Measurements from ENCODE around the gene UMODL1. TPM values are rescaled to one million over a fixed set of nuclear protein-coding genes. Genes with fewer than 3 reads are reported as not detected.

The UMODL1 gene, protein sequence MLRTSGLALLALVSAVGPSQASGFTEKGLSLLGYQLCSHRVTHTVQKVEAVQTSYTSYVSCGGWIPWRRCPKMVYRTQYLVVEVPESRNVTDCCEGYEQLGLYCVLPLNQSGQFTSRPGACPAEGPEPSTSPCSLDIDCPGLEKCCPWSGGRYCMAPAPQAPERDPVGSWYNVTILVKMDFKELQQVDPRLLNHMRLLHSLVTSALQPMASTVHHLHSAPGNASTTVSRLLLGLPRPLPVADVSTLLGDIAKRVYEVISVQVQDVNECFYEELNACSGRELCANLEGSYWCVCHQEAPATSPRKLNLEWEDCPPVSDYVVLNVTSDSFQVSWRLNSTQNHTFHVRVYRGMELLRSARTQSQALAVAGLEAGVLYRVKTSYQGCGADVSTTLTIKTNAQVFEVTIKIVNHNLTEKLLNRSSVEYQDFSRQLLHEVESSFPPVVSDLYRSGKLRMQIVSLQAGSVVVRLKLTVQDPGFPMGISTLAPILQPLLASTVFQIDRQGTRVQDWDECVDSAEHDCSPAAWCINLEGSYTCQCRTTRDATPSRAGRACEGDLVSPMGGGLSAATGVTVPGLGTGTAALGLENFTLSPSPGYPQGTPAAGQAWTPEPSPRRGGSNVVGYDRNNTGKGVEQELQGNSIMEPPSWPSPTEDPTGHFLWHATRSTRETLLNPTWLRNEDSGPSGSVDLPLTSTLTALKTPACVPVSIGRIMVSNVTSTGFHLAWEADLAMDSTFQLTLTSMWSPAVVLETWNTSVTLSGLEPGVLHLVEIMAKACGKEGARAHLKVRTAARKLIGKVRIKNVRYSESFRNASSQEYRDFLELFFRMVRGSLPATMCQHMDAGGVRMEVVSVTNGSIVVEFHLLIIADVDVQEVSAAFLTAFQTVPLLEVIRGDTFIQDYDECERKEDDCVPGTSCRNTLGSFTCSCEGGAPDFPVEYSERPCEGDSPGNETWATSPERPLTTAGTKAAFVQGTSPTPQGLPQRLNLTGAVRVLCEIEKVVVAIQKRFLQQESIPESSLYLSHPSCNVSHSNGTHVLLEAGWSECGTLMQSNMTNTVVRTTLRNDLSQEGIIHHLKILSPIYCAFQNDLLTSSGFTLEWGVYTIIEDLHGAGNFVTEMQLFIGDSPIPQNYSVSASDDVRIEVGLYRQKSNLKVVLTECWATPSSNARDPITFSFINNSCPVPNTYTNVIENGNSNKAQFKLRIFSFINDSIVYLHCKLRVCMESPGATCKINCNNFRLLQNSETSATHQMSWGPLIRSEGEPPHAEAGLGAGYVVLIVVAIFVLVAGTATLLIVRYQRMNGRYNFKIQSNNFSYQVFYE
- polyA plus RNA-seq (2013, experiment 1 of 2; ENCODE audit: insufficient read length) = not detected
- polyA plus RNA-seq (2013, experiment 2 of 2; ENCODE audit: insufficient read length) = not detected

DNA sequence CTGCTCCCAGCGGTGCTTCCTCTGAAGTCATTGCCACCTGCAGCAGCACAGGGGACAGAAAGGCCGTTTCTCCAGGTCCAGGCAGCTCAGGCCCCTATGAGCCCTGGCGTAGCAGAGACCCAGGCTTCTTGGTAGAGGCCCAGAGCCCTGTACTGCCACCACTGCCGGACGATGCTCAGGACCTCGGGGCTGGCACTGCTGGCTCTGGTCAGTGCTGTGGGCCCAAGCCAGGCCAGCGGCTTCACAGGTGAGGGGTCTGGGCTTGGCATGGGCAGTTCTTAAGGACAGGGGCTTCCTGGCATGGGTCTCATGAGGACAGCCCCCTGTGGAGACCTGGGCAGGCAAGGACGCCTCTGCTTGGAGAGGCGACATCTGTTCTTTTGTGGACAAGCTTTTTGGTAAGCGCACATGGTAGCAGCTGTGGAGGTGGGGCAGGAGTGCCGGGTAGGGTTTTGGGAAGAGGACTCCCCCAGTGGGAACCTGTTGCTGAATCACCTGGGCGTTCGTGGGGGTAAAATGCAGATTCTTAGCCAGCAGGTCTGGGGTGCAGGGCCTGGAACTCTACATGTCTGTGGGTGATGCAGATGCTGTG lies at the start of gene UMODL1:
TSS of gene UMODL1 (plus strand) at position 172 of the 592 bp plus-strand sequence. CDS start at position 172, 0 bp downstream.
- no peak for DNase-seq

DNA sequence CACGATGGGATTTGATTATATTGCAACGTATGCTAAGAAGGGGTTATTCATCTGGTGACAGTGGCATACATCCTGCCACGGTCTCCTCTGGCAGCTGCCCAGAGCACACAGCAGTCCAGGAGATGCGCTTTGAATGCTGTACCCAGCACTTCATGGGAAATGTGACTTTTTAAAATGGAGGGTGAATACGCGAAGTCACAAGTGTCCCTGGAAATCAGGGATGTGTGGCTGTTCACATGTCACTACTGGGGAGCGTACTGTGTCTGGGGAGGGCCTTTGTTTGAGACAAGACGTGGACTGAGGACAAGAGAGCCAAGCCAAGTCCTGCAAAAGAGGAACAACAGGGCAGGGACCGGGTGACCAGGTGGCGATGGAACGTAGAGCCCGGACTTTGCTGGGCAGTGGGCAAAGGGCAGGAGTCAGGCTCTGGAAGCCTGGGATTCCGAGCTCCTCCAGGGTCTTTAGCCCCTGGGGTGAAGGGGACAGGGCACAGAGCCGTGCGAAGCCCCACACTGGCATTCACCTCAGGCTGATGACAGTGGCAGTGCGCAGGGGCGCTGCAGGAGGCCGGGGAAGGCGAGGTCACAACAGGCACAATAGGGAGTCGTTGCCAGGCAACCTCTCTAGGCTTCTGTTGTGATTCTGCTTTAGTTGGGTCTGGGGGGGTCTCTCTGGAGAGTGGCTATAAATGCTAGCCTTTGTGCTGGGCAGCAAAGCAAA lies 49.6 kb upstream of the UMODL1 start:
- DNase-seq = peak; percentile 41

DNA sequence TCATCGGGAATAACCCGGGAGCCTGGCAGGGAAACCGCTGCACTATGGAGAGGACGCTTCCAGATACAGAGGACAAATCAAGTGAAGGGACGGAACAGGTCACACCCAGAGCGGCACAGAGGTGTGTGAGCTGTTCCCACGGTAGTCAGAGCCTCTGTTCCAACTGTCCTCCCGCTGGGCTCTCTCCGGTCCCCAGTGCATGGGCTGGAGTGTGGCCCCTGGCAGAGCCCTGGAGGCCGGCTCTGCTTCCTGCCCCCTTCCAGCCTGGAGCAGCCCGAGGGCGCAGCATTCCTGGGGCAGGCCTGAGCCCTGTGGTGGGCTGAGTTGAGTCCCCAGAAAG lies 49.1 kb upstream of the UMODL1 start:
- DNase-seq = no peak

DNA sequence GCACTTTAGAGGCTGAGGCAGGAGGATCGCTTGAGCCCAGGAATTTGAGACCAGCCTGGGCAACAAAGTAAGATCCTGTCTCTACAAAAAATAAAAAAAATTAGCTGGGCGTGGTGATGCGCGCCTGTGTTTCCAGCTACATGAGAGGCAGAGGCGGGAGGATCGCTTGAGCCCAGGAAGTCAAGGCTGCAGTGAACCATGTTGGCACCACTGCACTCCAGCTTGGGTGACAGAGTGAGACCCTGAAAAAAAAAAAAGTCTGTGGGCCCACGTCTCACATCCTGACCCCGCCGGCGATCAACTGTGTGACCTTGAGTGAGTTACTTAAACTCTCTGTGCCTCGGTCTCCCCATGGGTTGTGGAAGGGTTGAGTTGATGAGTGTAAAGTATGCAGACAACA lies 48.2 kb upstream of the UMODL1 start:
- DNase-seq = no peak

DNA sequence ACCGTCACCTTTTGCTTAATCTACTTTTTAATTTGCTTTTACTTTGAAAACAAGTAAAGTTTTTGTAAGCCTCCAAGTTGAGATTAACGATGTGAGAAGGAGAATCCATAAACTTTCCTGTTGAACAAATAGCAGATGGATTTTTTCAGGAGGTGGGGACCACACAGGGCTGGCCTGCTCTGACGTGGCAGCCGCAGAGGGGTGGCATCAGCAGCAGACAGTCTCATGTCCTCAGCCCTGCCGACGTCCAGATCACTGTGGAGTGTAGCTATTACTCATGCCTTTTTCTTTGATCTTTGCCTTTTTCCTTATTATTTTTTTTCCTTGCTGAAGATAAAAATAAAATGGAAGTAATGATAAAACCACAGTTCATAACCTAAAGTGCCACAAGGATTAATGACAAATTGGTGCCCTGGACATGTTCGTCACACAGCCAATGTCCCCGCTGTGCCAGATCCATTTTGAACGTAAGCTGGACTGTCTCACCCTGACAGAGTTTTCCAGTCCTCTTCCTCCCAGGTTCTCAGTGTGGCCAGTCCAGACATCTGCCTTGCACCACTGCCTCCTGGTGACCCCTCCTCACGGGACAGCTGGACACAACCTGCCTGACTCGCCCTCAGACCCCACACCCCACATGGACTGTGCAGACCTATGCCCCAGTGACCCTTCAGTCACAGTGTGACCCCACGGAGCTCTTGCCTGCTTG lies 45.6 kb upstream of the UMODL1 start:
- peak; percentile 61 for DNase-seq

DNA sequence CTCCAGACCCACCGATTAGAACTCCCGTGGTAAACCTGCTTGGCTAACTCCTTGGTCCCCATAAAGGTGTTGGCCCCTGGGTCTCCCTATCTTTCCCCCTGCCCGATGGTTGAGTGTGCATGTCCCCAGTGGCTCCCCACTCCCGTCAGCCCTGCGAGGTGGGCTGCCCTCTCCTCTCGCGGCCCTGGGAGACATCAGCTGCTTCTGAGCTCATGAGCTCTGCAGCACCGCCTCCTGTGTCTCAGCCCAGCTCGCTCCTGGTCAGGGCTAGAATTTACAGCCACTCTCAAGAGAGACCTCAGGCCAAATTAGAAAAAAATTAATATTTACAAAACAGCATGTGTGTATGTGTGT lies 45.1 kb upstream of the UMODL1 start:
- no peak for DNase-seq

DNA sequence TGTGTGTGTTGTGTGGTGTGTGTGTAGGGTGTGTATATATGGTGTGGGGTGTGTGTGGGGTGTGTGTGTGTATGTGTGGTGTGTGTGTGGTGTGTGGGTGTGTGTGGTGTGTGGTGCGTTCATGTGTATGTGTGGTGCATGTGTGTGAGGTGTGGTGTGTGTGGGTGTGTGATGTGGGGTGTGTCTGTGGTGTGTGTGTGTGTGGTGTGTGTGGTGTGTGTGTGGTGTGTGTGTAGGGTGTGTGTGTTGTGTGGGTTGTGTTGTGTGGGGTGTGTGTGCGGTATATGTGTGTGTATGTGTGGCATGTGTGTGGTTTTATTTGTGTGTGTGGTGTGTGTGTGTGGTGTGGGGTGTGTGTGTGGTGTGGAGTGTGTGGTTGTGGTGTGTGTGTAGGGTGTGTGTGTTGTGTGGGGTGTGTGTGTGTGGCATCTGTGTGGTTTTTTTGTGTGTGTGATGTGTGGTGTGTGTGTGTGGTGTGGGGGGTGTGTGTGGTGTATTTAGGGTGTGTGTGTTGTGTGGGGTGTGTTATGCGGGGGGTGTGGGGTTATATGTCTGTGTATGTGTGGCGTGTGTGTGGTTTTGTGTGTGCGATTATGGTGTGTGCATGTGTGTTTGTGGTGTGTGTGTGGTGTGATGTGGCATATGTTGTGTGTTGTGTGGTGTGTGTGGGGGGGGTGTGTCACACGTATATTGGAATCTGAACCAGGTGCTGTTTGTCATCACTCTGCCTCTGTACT lies 43.9 kb upstream of the UMODL1 start:
- no peak for DNase-seq

DNA sequence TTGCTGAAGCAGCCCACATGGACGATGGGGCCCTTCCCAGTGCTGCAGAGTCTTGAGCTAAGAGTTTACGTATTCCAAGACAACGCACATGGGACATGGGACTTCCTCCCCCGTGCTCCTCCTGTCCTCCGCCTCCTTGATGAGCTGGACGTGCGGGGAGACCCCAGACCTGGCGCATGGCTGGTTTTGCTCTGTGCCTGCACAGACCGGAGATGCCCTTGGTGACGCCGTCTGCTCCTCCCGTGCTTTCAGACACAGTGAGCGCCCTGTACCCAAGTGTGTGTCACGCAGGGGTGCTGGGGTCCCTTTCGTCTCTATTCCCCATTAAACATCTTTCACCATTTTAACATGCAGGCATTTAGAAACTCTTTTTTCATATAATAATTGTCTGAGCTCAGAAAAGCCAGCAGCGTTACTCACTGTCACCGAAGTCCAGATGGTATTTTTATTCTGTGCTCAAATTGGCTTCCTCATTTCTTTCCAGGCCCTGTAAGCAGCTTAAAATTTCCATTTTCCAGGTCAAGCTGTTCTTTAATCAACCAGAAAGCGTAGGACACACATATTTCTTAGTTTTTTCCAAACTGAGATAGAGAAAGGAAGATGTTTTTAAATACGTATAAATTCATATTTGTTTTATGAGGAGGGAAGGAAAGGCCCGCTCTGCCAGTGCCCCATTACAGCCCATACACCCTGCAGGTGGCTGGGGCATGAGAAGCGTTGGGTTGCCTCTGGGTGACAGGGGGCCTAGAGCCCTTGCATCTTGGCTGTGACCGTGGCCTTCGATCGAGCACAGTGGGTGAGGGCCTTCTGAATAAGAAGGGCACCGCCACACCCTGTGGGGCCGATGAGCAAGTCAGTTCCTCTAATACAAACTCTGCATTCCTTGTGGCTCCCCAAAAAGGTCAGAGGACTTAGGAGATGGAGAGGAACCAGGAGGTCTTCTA lies 43.0 kb upstream of the UMODL1 start:
- no peak for DNase-seq

DNA sequence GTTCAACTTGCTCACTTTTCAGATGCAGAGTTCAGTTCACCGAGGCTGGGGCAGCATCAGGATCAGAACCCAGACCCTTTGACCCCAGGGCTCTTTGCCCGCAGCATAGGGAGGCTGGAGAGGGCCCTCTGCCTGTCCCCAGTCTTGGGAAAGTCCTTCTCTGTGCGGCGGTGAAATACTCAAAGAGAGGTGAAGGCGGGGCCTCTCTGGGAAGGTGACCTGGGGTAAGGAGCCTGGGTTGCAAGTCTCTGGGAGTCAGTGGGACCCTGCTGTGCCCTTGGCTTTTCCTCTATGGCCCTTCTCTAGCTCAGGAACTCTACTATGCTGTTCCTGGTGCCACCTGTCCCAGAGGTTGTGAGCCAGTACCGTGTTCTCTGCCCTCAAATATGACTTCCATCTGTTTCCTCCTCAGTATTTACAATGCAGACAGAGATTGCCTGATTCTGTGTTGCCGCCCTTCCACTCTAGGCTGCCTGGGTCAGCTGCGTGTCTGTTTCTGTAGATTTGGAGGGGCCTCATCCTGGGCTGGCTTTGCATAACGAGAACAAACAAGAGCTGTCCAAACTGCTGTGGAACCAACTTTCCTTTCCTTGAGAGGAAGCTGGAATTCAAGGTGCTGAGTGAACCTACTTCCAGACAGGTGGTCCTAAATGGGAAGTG lies 42.2 kb upstream of the UMODL1 start:
- DNase-seq = no peak

DNA sequence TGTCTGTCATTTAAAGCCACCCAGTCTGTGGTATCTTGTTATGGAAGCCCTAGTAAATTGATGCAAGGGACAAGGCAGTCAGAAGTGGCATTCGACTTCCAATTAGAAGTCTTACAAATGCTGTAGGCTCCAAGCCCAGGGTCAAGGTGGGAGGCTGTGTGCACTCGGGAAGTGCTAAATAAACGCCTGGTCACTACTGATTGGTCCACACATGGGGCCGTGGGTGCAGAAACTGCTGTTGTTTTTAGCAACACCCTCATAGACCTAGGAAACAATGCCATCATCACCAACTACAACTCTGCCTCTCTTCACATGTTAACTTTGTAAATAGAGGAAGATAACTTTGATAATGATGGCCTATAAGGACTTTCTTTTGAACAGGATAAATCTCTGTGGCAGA lies 40.8 kb upstream of the UMODL1 start:
- no peak for DNase-seq

DNA sequence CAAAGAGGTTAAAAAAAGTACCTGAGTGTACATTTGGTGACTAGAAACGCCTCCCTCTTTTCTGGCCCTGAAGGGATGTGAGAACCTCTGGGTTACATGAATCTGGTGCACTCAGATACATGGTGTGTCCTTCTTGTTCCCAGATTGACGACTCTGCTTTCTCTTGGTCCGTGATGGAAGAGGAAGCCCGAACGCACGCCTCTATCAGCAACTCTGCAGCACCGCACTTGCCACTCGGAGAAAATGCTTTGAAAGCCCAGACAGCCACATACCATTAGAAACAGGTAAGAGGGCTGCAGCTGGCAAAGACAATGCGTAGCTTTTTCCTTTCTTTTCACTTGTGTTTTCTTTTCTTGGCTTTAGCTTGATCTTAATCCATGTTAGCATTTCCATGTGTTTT lies 39.9 kb upstream of the UMODL1 start:
- DNase-seq = no peak

DNA sequence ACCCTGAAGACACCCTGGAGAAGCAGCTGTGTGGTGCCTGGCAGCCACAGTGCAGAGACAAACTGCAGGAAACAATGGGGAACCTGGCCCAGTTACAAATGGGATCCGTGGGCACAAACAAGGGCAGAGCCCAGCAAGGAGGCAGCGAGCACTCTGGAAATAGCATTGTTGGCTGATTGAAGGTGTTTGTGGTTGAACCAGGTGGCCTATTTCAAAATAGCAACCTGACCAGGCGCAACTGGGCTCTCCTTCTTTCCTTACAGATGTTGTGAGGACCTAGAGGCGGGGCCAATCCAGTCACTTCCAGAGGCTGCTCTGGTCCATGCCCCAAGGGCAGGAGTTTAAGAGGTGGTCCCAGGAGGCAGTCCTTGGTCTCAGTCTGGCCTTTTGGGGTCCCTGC lies 39.3 kb upstream of the UMODL1 start:
- no peak for DNase-seq

DNA sequence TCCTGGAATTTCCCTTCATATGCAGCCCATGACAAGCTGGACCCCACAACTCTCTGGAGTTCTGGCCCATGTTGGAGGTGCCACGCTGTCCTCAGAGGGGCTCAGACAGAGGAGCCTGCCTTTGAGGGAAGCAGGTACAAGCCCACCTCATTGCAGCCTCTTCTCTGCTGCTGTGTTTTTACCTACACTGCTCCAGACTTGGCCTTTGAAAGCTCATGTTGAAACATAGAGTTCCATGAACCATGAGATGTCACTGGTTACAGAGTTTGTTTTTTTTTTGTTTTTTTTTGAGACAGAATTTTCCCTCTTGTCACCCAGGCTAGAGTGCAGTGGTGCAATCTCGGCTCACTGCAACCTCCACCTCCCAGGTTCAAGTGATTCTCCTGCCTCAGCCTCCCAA lies 38.9 kb upstream of the UMODL1 start:
- no peak for DNase-seq

DNA sequence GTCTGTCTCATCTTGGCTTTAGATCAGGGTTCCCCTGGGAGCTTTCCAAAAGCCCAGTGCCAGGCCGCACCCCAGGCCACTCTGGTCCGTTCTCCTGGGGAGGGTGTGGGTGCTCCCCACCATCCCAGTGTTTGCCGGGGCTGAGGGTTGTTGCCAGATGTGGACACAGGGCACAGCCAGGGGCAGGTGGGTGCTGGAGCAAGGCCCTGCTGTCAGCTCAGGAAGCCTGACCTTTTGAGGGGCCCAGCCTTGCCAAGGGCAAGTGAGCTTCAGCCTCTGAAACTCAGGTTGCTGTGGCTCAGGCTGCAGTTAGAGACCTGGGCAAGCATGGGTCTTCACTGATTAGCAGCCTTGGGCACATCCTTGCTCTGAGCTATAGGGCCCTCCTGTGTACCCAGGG lies 38.1 kb upstream of the UMODL1 start:
- DNase-seq = no peak

DNA sequence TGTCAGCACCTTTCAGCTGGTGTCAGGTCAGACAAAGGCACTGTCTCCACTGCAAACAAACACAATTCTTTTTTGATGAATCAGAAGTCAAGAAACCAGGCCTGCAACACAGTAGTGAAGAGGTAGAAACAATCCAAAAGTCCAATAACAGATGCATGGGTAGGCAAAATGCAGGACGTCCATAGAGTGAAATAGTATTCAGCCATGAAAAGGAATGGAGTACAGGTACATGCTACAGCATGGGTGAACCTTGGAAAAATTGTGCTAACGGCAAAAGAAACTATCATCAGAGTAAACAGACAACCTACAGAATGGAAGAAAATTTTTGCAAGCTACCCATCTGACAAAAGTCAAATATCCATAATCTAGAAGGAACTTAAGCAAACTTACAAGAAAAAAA lies 34.8 kb upstream of the UMODL1 start:
- DNase-seq = no peak

DNA sequence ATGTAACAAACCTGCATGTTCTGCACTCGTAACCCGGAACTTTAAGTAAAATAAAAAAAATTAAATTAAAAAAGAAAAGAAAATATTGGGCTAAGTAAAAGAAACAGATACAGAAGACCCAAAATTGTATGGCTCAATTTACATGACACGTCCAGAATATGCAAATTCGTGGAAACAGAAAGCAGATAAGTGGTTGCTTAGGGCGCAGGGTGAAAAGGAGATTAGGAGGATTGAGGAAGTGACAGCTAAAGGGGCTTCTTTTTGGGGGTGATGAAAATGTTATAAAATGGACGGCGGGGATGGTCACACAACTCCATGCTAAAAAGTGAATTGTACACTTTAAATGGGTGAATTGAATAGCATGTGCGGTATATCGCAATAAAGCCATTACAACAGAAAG lies 33.6 kb upstream of the UMODL1 start:
- DNase-seq = no peak

DNA sequence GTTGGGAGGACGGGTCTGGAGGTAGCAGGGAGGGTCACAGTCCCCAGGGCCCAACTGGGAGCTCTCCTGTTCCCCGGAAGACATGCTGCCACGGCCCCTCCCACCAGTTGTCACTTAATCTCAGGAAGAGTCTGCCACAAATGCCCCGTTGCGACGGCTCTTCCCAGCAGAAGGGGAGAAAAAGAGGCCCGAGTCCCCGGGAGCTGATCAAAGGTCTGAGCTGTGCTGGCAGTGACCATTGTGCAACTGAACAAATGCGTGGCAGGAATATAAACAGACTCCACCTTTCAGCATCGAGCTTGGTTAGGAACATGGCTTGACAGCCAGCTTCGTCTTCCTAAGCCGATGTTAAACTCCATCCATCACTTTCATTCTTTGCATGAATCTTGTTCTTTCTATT lies 33.2 kb upstream of the UMODL1 start:
- no peak for DNase-seq

DNA sequence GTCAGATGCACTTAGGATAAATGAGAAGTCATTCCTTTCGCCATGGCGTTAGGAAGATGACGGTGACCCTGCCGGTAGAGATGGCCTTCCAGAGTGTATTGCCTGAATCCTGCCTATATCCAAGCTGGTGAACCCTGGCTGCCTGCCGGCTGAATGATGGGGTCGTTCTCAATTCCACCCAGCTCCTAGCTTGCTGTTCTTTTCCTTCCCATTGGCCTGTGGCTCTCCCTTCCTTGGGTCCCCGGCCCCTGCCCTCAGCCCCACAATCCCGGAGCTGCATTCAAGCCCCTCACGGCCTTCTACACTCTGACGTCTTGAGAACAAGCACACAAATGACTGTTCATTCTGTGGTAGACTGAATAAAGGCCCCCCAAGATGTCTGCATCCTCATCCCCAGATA lies 32.7 kb upstream of the UMODL1 start:
- no peak for DNase-seq

Data from fibroblast of skin of scalp (primary cell).